ENCODE results near the gene SH3GL3. TPM values are rescaled to one million over a fixed set of nuclear protein-coding genes. Genes with fewer than 3 reads are reported as not detected.

The SH3GL3 gene
- total RNA-seq, 1 donor from 2014 or later = not detected

GRCh38 chr15:83561661-83562060, 114.5 kb downstream of the SH3GL3 start:
- intact Hi-C loops (cut with DNase I) = no loop called here
- no peak for TF ChIP-seq CTCF (IDR thresholded peaks at IDR 0.05)
- Histone ChIP-seq H3K9me3 (no peaks in the 10 kb centered on the region), H3K4me1 (no peaks in the 10 kb centered on the region), H3K27ac (no peak overlapping the region), H3K4me3 (no peak overlapping the region), H3K36me3 (no peaks in the 10 kb centered on the region), H3K27me3 (no peaks in the 10 kb centered on the region)
- DNase-seq (ENCODE audit: low spot score in 2 of 2) = no peak

GRCh38 chr15:83565138-83565537, 118.0 kb downstream of the SH3GL3 start:
- H3K4me1 ChIP-seq = no peaks in the 10 kb centered on the region
- no peak for TF ChIP-seq CTCF (IDR thresholded peaks at IDR 0.05)
- DNase-seq (ENCODE audit: low spot score in 2 of 2) = no peak
- no peaks in the 10 kb centered on the region for H3K36me3 ChIP-seq
- no peaks in the 10 kb centered on the region for H3K27me3 ChIP-seq
- H3K9me3 ChIP-seq = no peaks in the 10 kb centered on the region
- no peak overlapping the region for H3K4me3 ChIP-seq
- intact Hi-C loops (cut with DNase I) = loop anchor here (1.0 to 5.0 kb wide), 3 partner anchors 87 to 458 kb away; partner anchors contain the start of gene ADAMTSL3
- H3K27ac ChIP-seq = no peak overlapping the region

- Histone ChIP-seq H3K27ac (no peak overlapping the region), H3K4me1 (no peaks in the 10 kb centered on the region), H3K9me3 (no peaks in the 10 kb centered on the region), H3K36me3 (no peaks in the 10 kb centered on the region), H3K27me3 (no peaks in the 10 kb centered on the region), H3K4me3 (no peak overlapping the region)
- peak; percentile 49 to 66 (median 50) for TF ChIP-seq CTCF (IDR thresholded peaks at IDR 0.05)
- no peak for DNase-seq (ENCODE audit: low spot score in 2 of 2)
- intact Hi-C loops (cut with DNase I) = loop anchor here (1.0 to 5.0 kb wide), 3 partner anchors 87 to 457 kb away; partner anchors contain the start of gene ADAMTSL3
Measured at GRCh38 chr15:83565553-83566159, 118.5 kb downstream of the SH3GL3 start.

- Histone ChIP-seq H3K4me1 (no peaks in the 10 kb centered on the region), H3K9me3 (no peaks in the 10 kb centered on the region), H3K36me3 (no peaks in the 10 kb centered on the region), H3K4me3 (no peak overlapping the region), H3K27me3 (no peaks in the 10 kb centered on the region), H3K27ac (no peak overlapping the region)
- intact Hi-C loops (cut with DNase I) = loop anchor here (5.0 kb wide), 1 partner anchor 85 kb away; the partner anchor contains the start of gene ADAMTSL3
- DNase-seq (ENCODE audit: low spot score in 2 of 2) = no peak
- TF ChIP-seq CTCF (IDR thresholded peaks at IDR 0.05) = no peak
Measured at GRCh38 chr15:83567318-83567717, 120.2 kb downstream of the SH3GL3 start.

- Histone ChIP-seq H3K9me3 (no peaks in the 10 kb centered on the region), H3K36me3 (no peaks in the 10 kb centered on the region), H3K27me3 (no peaks in the 10 kb centered on the region), H3K4me1 (no peaks in the 10 kb centered on the region), H3K27ac (no peak overlapping the region), H3K4me3 (no peak overlapping the region)
- TF ChIP-seq CTCF (IDR thresholded peaks at IDR 0.05) = no peak
- no peak for DNase-seq (ENCODE audit: low spot score in 2 of 2)
- intact Hi-C loops (cut with DNase I) = loop anchor here (5.0 kb wide), 1 partner anchor 83 kb away; the partner anchor contains the start of gene ADAMTSL3
Measured at GRCh38 chr15:83569341-83569740, 122.2 kb downstream of the SH3GL3 start.

Measured in ascending aorta (tissue), 2 donors.